ENCODE results near the gene PGAM1.

DNA sequence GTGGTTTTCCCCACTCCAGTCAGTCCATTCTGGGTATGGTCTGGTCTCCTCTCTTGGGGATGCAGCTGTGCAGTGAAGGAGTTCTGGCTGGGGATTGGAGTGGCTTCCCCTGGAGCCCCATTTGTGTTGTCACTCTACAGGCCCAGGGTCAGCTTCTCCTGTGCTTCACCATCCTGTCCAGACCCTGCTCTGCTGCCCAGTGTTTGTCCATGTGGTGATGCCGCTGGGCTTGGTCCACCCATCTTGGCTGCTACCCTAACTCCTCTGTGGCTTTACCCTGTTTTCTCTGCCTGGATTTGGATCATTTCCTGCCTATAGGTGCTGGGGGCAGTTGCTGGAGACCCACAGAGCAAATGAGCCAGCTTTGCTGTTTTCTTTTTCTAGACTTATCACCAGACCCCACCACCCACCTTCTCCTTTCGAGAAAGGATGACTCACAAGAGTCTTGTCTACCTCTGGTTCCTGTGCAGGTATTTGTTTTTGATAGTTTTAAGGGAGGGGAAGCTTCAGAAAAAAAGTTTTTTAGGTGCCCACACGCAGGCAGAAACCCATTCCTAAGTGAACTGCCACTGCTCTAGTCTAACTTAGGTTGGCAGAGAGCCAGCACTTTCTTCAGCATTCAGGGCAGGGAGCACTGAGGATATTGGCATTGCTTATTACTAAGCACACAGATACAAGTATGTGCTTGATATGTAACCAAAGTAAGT is 28.5 kb downstream of the PGAM1 start:
- TF ChIP-seq, protein P1, sequence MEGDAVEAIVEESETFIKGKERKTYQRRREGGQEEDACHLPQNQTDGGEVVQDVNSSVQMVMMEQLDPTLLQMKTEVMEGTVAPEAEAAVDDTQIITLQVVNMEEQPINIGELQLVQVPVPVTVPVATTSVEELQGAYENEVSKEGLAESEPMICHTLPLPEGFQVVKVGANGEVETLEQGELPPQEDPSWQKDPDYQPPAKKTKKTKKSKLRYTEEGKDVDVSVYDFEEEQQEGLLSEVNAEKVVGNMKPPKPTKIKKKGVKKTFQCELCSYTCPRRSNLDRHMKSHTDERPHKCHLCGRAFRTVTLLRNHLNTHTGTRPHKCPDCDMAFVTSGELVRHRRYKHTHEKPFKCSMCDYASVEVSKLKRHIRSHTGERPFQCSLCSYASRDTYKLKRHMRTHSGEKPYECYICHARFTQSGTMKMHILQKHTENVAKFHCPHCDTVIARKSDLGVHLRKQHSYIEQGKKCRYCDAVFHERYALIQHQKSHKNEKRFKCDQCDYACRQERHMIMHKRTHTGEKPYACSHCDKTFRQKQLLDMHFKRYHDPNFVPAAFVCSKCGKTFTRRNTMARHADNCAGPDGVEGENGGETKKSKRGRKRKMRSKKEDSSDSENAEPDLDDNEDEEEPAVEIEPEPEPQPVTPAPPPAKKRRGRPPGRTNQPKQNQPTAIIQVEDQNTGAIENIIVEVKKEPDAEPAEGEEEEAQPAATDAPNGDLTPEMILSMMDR (IDR thresholded peaks at IDR 0.05; ENCODE audit: low read length) = no peak
- TF ChIP-seq EZH2 (optimal IDR thresholded peaks at IDR 0.05; ENCODE audit: low read depth, low read length) = no peak
